ENCODE results near the gene BCL7A.

BCL7A gene

GRCh38 chr12:122093098-122093883, 71.6 kb downstream of the BCL7A start:
- H3K36me3 ChIP-seq, result peaks cover 4% of the 10 kb centered on the region
- DNase-seq, result no peak
- H3K4me3 ChIP-seq (ENCODE audit: low read depth, low read length), result no peak overlapping the region
- H3K27me3 ChIP-seq, result no peaks in the 10 kb centered on the region
- no peak for TF ChIP-seq CTCF (IDR thresholded peaks at IDR 0.05; ENCODE audit: low read depth, low read length)
- peaks cover 3% of the 10 kb centered on the region for H3K4me1 ChIP-seq
- H3K9me3 ChIP-seq, result peaks cover 2% of the 10 kb centered on the region; the same call in 1 of the 2 replicates

- Histone ChIP-seq H3K4me1 (peaks cover 10% of the 10 kb centered on the region), H3K27me3 (no peaks in the 10 kb centered on the region), H3K4me3 (ENCODE audit: low read depth, low read length) (no peak overlapping the region), H3K9me3 (peaks cover 2% of the 10 kb centered on the region; the same call in 1 of the 2 replicates), H3K36me3 (peaks cover 3% of the 10 kb centered on the region)
- no peak for TF ChIP-seq CTCF (IDR thresholded peaks at IDR 0.05; ENCODE audit: low read depth, low read length)
- DNase-seq, result no peak
Observed at GRCh38 chr12:122094137-122094734, 72.6 kb downstream of the BCL7A start.

- H3K9me3 ChIP-seq, result peaks cover 2% of the 10 kb centered on the region; the same call in 1 of the 2 replicates
- no peak for DNase-seq
- H3K4me3 ChIP-seq (ENCODE audit: low read depth, low read length), result no peak overlapping the region
- no peak for TF ChIP-seq CTCF (IDR thresholded peaks at IDR 0.05; ENCODE audit: low read depth, low read length)
- peaks cover 16% of the 10 kb centered on the region for H3K4me1 ChIP-seq
- no peaks in the 10 kb centered on the region for H3K27me3 ChIP-seq
- H3K36me3 ChIP-seq, result peaks cover 3% of the 10 kb centered on the region
Observed at GRCh38 chr12:122094735-122095631, 73.3 kb downstream of the BCL7A start.

- Histone ChIP-seq H3K4me1 (peaks cover 21% of the 10 kb centered on the region), H3K27me3 (no peaks in the 10 kb centered on the region), H3K4me3 (ENCODE audit: low read depth, low read length) (no peak overlapping the region), H3K9me3 (peaks cover 2% of the 10 kb centered on the region; the same call in 1 of the 2 replicates), H3K36me3 (peaks cover 3% of the 10 kb centered on the region)
- DNase-seq, result no peak
- TF ChIP-seq CTCF (IDR thresholded peaks at IDR 0.05; ENCODE audit: low read depth, low read length), result no peak
Observed at GRCh38 chr12:122096014-122096413, 74.3 kb downstream of the BCL7A start.

GRCh38 chr12:122096591-122097149, 75.0 kb downstream of the BCL7A start:
- no peak overlapping the region for H3K4me3 ChIP-seq (ENCODE audit: low read depth, low read length)
- H3K9me3 ChIP-seq, result peaks cover 2% of the 10 kb centered on the region; the same call in 1 of the 2 replicates
- TF ChIP-seq CTCF (IDR thresholded peaks at IDR 0.05; ENCODE audit: low read depth, low read length), result no peak
- H3K36me3 ChIP-seq, result peaks cover 3% of the 10 kb centered on the region
- peaks cover 21% of the 10 kb centered on the region for H3K4me1 ChIP-seq
- no peak for DNase-seq
- no peaks in the 10 kb centered on the region for H3K27me3 ChIP-seq

Data from BE2C (cell line).